Measurements from ENCODE around the gene MAP3K13.
"Not testable (repeated sequence)": the region's sequence is repeated elsewhere in the genome, so short reads cannot be mapped to it uniquely, and the experiment has no call there.

Gene MAP3K13

GRCh38 chr3:185421577-185422232, 58.8 kb downstream of the MAP3K13 start:
- no peak for DNase-seq (ENCODE audit: low read depth, low spot score)

GRCh38 chr3:185422677-185423076, 59.7 kb downstream of the MAP3K13 start:
- no peak for DNase-seq (ENCODE audit: low read depth, low spot score)
- no peak overlapping the region for H3K4me3 ChIP-seq (ENCODE audit: low read length)

More at GRCh38 chr3:185421577-185422232, 58.8 kb downstream of the MAP3K13 start:
- no peak overlapping the region for H3K4me3 ChIP-seq (ENCODE audit: low read length)

GRCh38 chr3:185423178-185423577, 60.2 kb downstream of the MAP3K13 start:
- no peak for DNase-seq (ENCODE audit: low read depth, low spot score)
- H3K4me3 ChIP-seq (ENCODE audit: low read length), result no peak overlapping the region

- no peak for DNase-seq (ENCODE audit: low read depth, low spot score)
- H3K4me3 ChIP-seq (ENCODE audit: low read length), result no peak overlapping the region
Measured at GRCh38 chr3:185424435-185424834, 61.5 kb downstream of the MAP3K13 start.

DNA sequence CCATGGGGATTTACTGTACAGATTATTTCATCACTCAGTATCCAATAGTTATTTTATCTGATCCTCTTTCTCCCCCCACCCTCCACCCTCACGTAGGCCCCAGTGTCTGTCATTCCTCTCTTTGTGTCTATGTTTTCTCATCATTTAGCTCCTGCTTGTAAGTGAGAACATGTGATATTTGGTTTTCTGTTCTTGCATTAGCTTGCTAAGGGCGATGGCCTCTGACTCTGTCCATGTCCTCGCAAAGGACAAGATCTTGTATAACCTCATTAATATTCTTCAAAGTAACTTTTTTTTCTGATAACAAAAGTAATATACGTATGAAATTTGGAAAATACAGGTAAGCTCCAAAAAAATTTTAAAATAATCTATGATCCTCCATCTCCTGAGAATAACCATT, 67.4 kb downstream of the MAP3K13 start:
- DNase-seq (ENCODE audit: low read depth, low spot score), result no peak
- no peak overlapping the region for H3K4me3 ChIP-seq (ENCODE audit: low read length)

DNA sequence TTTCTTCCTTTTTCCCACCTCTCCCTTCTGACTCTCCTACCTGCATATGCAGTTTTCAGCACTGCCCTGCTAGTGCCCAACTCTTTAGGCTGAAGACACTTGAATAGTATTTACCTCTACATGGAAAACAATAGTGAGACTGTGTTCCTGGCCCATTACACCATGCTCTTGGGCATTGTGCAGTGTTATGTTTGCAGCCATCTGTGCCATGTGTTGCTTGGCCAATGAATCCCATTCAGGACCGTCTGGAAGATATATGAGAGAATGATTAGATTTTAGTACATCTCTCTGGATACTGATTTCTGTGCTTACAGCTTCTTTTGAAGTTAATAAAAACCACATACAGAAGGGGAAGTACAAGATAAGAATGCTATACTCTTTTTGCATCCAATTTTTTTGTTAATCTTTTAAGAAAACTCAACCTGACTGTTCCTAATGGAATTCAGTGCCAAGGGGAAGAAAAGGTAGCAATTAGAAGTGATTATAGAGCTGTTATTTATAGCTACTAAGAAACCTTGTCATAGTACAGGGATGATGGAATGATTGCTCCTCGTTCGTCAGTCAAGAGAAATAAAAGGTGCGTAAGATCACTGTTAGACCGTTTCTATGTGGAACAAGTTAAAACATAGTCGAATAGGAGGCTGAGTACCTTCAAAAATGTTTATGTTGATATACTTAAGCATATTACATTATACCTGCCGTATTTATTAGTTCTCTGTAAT, 77.0 kb downstream of the MAP3K13 start:
- H3K4me3 ChIP-seq (ENCODE audit: low read length), result no peak overlapping the region
- no peak for DNase-seq (ENCODE audit: low read depth, low spot score)

DNA sequence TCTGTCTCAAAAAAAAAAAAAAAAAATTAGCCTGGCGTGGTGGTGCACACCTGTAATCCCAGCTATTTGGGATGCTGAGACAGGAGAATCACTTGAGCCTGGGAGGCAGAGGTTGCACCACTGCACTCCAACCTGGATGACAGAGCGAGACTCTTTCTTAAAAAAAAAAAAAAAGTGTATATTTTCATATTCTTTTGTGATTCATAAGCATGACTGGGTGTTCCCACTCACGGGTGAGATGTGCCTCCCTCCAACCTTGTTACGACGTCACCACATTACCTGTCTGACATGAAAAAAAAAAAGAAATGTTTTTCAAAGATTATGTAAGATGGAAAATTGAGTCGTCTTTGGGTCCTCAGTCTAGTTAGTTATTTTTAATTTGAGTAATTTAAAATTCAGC, 79.1 kb downstream of the MAP3K13 start:
- H3K4me3 ChIP-seq (ENCODE audit: low read length), result no peak overlapping the region
- DNase-seq (ENCODE audit: low read depth, low spot score), result no peak

DNA sequence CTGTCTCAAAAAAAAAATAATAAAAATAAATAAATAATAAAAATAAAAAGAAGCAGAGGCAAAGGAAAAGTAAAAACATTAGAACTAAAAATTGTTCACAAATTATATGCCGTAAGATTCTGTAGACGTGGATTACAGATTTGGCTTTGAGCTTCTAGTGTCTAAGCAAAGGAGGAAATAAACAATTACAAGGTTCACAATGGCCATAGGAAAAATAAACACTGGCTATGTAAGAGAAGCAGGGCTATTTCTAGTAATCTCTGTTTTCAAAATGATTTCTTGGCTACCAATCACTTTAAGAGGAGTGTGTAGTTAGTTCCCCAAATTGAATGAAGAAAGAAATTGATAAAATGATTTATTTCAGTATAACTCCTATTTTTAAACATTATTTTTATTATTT, 81.4 kb downstream of the MAP3K13 start:
- DNase-seq (ENCODE audit: low read depth, low spot score), result no peak
- H3K4me3 ChIP-seq (ENCODE audit: low read length), result no peak overlapping the region

GRCh38 chr3:185448107-185448506, 85.2 kb downstream of the MAP3K13 start:
- H3K4me3 ChIP-seq (ENCODE audit: low read length), result no peak overlapping the region
- DNase-seq (ENCODE audit: low read depth, low spot score), result no peak

- not testable (repeated sequence) for DNase-seq (ENCODE audit: low read depth, low spot score); H3K4me3 ChIP-seq (ENCODE audit: low read length)
Measured at GRCh38 chr3:185451432-185451831, 88.5 kb downstream of the MAP3K13 start.

DNA sequence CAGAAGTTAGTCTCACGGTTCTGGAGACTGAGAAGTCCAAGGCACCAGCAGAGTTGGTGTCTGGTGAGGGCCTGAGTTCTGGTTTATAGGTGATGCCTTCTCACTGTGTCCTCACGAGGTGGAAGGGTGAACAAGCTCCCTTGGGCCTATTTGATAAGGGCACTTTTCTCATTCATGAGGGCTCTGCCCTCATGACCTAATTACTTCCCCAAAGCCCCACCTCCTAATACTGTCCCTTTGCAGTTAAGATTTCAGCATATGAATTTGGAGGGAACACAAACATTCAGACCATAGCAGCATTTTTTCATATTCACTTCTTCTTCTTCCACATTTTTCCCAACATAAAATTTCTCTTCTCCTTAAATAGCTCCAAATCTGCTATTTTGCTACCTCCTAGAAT, 94.4 kb downstream of the MAP3K13 start:
- DNase-seq (ENCODE audit: low read depth, low spot score), result no peak
- H3K4me3 ChIP-seq (ENCODE audit: low read length), result no peak overlapping the region

GRCh38 chr3:185460309-185460708, 97.4 kb downstream of the MAP3K13 start:
- DNase-seq (ENCODE audit: low read depth, low spot score), result no peak

DNA sequence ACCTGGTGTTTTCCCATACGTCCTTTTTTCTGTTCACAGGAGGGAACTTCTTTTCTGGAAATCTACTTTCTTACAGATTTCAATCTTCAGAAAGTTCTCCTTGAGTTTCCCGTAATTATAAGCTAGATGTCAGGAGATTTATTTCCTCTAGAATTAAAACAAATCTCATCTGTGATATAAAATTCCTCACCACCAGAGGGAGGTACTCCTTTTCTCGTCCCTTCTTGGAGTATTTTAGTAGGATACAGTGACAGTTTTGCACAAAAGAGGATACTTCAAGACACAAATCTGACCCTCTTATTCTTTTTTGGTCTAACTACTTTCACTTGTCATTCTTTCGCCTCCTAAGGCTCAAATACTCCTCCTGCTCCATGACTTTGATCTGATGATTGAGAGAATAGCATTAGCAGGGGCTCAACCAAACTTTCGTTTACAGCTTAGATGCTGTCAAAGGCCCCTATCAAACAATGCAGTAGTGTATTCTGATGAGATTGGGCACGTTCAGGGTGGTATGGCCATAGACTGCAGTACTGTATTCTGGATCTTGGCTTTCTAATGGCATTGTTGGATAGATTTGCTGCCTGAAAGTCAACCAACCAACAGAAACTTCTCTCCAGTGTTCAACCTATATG, 97.9 kb downstream of the MAP3K13 start:
- peak; percentile 17 for DNase-seq (ENCODE audit: low read depth, low spot score)
- no peak overlapping the region for H3K4me3 ChIP-seq (ENCODE audit: low read length)

More at GRCh38 chr3:185460309-185460708, 97.4 kb downstream of the MAP3K13 start:
- no peak overlapping the region for H3K4me3 ChIP-seq (ENCODE audit: low read length)

GRCh38 chr3:185465471-185465870, 102.5 kb downstream of the MAP3K13 start:
- H3K4me3 ChIP-seq (ENCODE audit: low read length), result no peak overlapping the region
- no peak for DNase-seq (ENCODE audit: low read depth, low spot score)

DNA sequence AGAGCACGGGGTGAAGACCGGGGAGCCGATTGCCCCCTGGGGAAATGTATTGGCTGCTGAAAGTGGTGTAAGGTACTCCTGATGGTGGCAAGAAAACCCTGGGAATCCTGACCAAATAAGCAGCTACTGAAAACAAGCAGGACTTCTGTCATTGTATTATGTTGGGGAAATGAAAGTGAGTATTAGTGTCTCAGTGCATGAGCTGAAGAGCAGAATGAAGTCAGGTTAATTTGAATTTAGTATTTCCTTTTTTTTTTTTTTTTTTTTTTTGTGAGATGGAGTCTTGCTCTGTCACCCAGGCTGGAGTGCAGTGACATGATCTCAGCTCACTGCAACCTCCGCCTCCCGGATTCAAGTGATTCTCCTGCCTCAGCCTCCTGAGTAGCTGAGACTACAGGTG, 103.2 kb downstream of the MAP3K13 start:
- DNase-seq (ENCODE audit: low read depth, low spot score); H3K4me3 ChIP-seq (ENCODE audit: low read length): not testable (repeated sequence)

GRCh38 chr3:185469542-185469941, 106.6 kb downstream of the MAP3K13 start:
- no peak overlapping the region for H3K4me3 ChIP-seq (ENCODE audit: low read length)
- no peak for DNase-seq (ENCODE audit: low read depth, low spot score)

GRCh38 chr3:185470323-185470722, 107.4 kb downstream of the MAP3K13 start:
- DNase-seq (ENCODE audit: low read depth, low spot score), result no peak
- H3K4me3 ChIP-seq (ENCODE audit: low read length), result no peak overlapping the region

DNA sequence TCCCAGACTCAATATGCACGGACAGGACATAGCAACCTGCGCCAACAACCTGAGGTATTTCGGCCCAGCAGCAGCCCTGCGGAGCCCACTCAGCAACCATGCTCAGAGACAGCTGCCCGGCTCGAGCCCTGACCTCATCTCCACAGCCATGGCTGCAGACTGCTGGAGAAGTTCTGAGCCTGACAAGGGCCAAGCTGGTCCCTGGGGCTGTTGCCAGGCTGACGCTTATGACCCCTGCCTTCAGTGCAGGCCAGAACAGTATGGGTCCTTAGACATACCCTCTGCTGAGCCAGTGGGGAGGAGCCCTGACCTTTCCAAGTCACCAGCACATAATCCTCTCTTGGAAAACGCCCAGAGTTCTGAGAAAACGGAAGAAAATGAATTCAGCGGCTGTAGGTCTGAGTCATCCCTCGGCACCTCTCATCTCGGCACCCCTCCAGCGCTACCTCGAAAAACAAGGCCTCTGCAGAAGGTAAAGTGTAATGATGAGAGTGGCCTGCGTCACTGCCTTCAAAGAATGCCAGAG, 110.4 kb downstream of the MAP3K13 start:
- DNase-seq (ENCODE audit: low read depth, low spot score), result no peak
- H3K4me3 ChIP-seq (ENCODE audit: low read length), result no peak overlapping the region

DNA sequence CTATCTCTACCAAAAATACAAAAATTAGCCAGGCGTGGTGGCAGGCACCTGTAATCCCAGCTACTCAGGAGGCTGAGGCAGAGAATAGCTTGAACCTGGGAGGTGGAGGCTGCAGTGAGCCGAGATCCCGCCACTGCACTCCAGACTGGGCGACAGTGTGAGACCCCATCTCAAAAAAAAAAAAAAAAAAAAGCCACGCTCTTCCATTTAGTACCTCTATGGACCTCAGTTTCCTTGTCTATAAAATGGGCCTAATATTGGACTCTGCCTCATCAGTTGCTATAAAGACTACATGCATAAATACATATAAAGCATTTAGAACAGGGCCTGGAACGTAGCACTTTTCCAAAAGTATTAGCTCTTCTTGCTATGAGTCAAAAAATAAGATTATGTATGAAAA, 112.0 kb downstream of the MAP3K13 start:
- DNase-seq (ENCODE audit: low read depth, low spot score); H3K4me3 ChIP-seq (ENCODE audit: low read length): not testable (repeated sequence)

DNA sequence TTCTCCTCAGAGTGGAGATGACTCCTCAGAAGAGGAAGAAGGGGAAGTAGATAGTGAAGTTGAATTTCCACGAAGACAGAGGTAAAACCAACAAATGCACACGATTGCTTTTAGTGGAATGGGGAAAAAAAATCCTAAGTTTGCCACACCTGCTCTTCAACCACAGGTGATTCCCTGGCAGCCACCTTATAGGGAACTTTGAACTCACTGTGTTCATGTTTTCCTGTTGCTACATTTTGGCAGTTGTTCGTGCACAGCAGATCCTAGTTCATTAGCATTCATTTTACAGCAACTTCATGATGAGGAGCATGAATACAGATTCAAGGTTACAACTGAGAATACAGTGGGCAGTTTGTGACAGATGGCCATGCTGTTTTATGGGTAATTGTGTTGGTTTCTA, 114.4 kb downstream of the MAP3K13 start:
- DNase-seq (ENCODE audit: low read depth, low spot score), result no peak
- H3K4me3 ChIP-seq (ENCODE audit: low read length), result no peak overlapping the region

Measured in Jurkat, Clone E6-1 (cell line).